Stimulated activated CD4-positive, alpha-beta T cell treated with anti-CD3 and anti-CD28 coated beads, Interleukin-4, amount 100 ng/mL, for 24 hours (primary cell): ENCODE data around the gene MRPL36.

ENCODE experiments used
- DNase-seq: peaks from one replicate; pipeline ENCODE4 v3.0.0-alpha.2; 2020

Gene MRPL36

DNA sequence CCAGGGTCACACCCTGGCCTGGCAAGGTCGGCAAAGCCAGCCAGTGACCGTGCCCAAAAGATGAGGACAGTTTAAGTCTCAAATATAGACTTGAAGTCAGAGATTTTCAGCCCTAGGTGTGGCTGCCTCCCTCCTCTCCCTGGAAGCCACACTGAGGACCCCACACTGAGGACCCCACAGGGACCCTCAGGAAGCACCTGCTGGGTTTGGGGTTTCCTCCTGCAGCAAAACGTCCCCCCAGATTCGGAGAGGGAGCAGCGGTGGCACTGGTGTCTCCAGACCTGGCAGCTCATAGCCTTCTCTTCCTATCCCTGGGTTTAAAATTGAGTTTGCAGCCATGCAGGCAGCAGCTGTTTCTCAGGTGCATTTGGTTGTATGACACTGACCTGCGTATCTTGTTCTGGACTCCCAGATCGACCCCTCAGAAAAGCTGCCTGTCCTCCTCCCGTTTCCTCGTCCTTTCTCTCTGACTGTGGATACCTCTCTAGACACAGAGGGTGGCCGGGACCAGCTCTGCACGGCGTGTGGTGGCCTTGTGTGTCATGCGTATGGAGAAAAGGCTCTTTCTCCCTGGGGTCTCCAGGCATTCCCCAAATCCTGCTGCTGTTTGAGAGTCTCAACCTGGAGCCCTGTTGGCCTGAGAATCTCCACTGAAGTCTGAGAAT is 36.6 kb downstream of the MRPL36 start:
- DNase-seq, result no peak

DNA sequence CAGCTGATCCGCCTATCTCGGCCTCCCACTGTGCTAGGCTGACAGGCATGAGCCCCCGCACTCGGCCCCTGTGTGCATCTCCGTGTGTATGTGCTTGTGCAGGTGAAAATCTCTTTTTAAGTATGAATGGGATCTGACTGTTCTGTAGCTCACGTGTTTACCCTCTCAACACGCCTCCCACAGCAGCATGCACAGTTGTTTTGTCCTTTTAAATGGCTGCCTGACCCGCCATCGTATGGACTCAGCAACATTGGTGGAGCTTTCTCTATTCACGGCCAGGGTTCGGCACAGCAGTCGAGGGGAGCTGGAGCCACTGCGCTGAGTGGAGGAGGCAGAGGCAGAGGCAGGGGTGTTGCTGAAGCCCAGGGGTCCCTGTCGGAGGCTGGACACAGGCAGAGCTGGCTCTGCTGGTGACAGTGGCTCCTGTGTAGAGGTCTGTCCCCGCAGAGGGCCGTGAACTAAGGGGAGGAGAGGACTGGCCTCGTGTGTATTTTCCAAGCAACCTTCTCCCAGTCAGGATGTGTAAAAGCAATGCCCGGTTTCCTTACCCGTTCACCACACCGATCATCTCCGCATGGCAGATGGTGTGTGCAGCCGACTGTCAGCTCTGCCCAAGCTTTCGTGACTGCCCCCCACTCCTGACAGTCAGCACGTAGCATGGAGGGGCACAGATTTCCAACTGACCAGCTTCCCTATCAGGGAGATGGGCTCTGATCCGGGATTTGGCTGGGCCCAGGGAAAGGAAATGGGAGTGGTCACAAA is 37.3 kb downstream of the MRPL36 start:
- DNase-seq, result no peak

DNA sequence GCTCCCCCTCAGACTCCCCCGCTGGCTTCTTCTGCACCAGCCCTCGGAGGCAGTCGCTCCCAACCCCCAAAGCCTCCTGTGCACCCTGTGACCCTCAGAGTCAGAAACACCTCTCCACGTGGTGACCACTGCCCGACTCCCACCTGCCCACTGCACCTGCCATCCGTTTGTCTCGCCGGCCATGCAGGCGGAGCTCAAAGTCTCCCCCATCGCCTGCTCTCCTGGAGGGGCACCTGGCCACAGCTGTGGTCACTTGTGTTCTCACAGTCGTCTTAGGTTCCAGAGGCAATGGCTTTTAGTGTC is 38.2 kb downstream of the MRPL36 start:
- no peak for DNase-seq

DNA sequence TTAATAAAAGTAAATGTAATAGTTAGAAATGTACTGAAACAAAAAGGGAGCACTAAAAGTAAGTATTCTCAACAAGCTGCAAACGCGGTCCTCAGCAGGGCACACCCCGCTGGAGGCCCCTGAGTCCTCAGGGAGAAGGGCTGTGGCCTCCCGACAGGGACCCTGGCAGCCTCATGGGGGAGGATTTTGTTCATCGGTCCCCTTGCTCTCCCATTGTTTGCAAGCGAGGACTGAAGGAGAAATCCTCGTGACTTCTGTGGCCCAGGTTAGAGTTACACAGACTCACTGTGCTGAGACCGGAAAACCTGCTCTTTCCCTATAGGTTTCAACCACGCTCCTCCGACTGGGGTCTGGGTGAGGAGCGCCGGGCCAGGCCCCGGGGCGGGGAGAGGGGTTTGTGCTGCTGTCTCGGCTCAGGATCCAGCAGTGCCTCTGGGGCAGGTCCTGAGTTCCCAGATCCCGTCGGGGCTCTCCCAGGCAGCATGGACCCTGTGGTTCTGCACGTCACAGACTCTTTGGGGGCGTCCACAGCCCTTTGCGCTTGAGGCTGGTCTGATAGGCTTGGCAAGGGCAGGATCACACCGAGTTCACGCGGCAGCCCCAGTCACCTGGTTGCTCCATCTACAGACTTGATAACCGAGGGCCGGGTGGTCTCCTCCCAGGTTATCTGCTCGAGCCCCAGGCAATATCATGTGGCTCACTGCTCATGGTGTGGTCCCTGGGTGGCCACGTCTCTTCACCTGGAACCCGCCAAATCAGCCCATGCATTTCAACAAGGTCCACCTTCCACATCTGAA is 38.8 kb downstream of the MRPL36 start:
- no peak for DNase-seq

DNA sequence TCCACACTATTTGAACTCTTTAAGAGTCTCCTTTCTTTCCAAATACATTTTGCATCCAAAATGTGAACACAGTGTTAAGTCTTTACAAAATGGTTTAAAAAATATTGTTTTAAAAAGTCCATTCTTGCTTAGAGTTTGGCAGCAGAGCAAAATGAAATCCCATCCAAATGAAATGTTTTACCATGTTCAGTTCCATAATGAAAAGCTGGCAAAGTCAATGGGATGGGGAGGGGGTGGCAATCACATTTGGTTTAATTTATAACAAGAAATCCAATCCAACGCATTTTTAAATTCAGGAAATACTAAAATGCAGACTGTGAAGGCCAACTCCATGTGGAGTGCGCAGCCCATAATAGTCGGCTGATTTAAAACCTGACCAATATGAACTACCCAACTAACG is 39.4 kb downstream of the MRPL36 start:
- DNase-seq, result no peak

DNA sequence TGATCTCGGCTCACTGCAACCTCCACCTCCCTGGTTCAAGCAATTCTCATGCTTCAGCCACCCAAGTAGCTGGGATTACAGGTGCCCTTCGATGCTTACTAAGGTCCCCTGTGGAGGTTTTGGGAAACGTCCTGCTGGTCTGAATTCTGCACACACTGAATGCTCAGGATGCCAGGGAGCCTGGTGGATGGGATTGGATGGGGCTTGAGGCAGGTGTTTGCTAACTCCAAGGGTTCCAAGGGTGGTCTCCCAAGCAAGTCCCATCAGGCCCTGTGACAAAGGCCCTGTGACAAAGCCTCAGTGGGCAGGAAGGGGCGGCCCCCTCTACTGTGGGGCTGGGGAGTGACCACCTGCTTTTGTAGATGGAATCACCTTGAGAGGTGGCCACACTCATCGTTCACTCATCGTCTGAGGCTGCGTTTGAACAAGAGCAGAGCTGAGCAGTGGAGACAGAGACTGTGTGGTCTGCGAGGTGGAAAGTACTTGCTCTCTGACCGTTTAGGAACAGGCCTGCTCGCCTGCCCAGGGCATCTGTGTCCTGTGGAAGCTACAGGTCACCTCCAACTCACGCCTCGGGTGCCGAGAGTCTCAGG is 40.2 kb downstream of the MRPL36 start:
- no peak for DNase-seq

DNA sequence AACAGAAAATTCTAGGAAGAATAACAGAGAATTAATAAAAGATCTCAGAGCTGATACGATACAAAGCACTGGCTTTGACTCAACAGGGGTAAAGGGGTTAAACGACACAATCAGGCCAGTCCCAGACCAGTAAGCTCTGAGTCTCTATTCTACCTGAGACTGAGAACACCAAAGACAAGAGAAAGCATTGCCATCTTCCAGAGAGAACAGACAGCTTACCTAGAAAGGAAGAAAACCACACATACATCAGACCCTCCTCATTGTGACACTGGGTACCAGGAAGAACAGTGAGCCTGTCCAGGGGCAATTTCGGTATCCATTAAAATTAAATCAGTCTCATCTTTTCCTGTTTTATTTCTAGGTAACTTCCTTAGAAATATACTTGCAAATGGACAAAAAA is 41.1 kb downstream of the MRPL36 start:
- DNase-seq, result no peak

DNA sequence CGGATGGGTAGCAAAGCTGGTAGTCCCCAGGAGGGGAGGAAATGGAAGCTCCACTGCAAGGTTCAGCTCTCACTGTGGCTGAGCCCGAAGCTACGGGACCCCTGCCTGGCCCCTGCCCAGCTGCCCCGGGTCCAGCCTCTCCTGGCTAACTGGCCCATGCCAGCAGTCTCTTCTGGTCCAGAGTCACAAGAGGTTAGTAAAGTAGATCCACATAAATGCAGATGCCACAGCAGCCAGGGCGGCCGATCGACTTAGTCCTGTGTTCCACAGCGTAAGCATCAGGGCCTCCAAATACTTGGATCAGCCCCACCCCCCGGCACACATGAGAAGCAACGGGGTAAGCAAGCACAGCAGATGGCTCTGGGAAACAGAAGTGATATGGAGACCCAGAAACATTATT is 42.1 kb downstream of the MRPL36 start:
- DNase-seq, result no peak

DNA sequence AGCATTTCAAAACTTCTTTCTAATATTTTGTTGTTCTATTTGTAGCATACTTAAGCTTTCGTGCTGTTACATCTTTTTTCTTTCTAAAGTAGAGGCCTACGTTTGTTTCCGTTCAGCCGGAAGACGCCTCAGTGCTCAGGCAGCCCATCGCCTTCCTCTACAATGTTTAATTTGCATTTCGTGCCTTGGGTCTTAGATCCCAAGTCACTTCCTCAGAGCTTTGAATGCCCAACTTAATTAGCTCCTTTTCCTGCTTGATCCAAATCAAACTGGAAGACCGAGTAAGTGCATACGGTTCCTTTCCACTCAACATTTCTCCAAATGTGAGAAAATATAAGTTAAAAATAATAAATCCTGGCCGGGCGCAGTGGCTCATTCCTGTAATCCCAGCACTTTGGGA is 43.2 kb downstream of the MRPL36 start:
- no peak for DNase-seq

DNA sequence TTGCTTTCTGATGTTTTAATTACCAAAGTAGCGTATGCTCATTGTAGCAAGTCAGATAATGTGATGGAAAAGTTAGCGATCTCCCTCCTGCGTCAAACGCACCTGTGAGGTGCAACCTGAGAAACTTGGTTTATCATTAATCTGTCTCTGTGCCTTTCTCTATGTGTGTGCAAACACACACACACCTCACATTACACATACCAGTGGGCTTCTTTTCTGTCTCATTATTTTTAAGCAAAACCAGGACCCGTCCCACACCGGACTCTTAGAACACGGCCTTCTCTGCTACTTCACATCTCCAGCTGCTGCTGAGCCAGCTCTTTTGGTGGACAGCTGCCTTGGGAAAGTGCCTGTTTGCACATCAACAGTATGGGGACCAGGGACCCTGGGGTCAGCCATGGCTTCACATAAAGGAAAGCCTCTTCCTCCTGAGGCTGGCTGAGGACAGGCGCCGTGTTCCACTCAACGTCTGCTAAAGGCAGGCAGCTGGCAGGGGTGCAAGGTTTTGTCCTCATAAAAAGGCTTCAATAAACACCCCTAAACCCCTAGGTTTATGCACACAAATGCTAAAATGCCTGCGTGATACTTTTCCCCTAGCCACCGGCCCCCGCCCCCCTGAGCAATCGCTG is 44.2 kb downstream of the MRPL36 start:
- DNase-seq, result no peak

DNA sequence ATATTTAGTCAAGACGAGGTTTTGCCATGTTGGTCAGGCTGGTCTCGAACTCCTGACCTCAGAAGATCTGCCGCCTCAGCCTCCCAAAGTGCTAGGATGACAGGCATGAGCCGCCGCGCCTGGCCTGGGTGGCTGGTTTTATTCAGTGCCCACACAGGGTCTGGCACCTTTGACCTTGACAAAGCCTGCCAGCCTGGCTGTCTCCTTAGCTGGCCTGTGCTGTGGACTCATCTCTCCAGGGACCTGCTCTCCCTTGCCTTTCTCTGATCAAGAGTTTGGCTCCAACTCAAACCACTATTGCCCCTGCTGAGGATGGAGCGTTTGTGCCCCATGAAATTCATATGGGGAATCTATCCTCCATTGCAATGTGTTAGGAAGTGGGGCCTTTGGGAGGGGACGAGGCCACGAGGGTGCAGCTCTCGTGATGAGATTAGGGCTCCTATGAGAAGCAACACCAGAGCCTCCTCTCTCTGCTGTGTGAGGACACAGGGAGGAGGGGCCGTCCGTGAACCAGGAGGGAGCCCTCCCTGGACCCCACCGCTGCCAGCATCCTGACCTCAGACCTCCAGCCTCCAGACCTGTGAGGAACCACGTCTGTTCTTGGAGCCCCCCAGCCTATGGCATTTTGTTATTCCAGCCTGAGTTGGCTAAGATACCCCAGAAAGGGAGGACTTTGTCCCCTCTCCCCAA is 45.0 kb downstream of the MRPL36 start:
- no peak for DNase-seq

DNA sequence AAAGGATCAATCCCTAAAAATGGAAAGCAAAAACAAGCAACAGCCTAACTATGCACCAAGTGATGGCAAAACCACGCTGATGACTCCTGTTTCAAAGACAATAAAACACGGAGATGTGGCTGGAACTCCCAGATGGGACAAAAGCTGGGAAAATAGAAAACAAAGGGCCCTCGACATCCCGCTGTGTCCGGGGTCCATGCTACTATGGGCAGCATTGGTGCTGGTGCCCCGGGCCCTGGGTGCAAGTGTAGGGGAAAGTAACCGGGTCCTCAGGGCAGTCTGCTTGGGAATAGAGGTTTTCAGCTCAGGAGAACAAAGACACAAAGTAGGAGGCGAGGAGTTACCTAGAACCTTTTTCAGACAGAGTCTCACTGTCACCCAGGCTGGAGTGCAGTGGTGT is 46.1 kb downstream of the MRPL36 start:
- DNase-seq, result no peak

DNA sequence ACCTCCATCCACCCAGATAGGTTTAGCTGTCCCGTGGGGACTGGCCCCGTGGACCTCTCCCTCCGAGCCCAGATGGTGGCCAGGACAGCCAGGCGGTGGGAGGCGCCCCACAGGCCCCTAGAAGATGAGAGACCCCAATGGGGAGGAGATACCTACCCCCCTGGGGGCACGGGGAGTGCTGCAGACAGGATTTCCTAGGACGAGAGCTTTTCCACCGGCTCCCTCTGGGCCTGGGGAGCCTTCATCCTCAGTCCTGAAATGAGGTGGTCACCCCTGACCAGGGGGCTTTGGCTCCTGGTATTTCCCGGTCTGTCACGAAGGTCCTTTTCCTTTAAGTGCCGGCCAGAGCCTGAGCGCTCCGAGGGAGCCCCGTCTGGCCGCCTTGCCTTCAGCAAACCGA is 46.8 kb downstream of the MRPL36 start:
- no peak for DNase-seq

DNA sequence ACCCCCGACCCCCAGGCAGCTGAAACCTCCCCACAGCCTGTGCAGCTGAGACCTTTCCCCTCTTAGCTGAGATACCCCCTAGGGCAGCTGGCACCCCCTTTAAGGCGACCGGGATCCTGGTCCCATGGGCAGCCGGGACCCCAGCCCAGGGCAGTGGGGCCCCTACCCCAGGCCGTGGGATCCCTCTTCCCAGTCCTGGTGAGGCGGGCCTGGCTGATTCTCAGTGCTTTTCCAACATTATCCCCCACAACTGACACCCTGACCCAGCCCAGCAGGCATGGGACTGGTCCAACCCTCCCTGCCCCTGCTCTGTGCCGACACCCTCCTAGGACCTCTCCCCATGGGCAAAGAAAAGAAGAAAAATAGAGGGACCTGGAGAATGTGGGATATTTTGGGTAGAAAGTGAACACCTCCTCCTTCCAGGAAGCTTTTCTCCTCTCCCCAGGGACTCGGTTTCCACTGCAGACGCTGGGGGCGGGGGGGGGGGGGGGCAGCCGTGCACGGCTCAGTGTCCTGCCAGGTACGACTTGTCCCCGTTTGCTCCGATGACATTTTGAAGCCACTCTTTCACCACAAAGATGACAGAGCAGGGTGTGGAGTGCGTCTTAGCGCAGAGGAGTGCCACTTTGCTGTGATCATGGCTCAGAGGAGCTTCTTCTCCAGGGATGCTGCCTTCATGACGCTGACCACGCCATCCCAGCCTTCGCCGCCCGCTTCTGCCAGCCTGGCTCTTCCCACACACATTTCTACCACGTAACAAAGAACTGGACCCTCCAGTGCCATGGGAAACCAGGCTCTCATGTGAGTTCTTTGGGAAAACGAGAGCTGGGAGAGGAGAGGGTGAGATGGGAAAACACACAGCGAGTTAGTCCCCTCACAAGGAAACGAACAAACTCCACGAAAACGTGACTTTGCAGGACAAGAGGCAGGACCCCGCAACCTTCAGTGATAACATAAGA is 47.5 kb downstream of the MRPL36 start:
- no peak for DNase-seq

DNA sequence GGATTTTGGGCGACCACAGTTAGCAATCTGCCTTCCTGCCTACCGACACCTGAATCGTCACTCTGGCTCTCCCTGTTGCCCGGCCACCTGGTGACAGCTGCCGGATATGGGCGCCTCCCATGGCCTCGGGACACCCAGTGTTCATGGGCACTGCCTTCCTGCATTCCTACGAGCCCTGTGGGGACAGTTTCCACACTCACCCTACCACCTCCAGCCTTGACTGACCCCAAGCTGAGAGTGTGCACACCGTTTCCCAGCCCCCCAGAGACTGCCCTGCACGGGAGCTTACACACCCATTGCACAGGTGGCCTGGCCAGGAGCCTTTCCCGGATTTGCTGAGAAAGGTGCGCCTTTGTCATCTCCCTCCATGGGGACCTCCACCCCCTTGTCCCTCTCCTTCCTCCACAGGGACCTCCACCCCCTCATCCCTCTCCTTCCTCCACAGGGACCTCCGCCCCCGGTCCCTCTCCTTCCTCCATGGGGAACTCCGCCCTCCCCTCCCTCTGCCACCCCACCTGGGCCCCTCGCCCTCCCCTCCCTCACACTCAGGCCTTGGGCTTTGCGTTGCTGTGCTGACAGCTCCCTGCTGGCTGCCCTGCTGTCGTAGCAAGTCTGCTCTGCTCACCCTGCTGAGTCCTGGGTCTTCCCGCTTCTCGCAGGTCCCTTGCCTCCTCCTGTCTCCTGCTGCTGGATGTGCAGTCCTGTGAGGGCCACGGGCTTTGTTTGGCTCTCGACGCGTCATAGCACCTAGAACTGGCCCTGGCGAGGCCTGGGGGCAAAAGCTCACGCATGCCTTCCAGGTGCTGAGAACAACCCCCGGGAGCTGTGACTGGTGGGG is 48.4 kb downstream of the MRPL36 start:
- DNase-seq, result no peak

DNA sequence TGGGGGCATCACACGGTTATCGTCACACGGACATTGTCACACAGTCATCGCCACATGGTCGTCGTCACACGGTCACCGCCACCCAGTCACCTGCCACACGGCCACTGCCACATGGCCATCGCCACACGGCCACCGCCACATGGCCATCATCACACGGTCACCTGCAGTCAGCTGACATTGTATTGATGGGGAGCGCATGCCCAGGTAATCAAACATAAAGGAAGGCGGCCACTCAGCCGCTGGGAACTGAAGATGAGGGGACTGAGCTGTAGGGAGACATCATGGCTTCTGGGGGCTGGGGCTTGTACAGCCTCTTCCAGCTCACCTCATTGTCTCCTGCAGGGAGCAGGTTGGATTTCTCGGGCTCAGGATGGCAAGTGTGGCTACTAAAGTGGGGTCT is 49.2 kb downstream of the MRPL36 start:
- no peak for DNase-seq

DNA sequence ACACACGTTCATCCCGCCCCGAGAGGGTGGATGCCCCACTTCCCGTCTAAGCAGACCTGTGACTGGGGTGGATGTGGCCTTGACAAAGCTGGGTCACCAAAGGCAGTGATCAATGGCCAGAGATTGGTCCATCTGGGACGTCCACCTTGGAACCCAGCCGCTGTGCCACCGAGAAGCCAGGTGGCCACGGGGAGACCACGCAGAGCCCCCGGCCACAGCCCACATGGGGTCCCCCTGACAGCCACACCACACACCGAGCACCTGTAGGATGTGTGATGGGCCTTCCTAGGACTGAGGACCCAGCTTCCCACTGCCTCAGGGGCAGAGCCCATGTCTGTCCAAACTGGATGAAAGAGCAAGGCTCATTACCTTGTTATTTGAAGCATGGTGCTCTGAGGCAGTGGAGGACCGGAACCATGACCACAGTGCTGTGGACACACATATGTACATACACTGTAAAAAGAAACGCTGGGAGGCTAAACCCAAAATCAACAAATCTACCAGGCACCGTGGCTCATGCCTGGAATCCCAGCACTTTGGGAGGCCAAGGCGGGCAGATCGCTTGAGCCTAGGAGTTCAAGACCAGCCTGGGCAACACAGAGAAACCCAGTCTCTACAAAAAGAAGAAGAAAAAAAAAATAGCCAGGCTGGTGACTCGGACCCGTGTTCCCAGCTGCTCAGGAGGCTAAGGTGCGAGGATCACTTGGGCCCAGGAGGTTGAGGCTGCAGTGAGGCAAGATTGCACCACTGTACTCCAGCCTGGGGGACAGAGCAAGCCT is 50.1 kb downstream of the MRPL36 start:
- DNase-seq, result no peak

DNA sequence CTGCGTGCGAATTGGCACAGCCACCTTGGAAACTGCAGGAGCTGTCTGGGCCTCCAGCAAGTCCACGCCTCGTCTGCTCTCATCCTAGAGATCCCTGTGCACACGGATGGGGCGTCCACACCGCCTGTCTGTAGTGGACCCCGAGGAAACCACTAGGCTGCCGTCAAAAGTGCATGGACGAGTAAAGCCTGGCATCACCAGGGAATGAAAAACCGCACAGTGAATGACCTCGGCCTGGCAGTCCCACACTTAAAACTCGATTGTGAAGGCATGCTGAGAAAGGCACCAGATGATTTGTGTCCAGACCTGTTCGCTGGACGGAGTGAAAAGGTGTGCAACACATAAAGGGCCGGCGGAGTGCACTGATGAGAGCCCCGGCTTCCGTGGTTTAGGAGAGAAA is 50.8 kb downstream of the MRPL36 start:
- no peak for DNase-seq
